ENCODE measurements around the gene CTNNBL1.

The CTNNBL1 gene

DNA sequence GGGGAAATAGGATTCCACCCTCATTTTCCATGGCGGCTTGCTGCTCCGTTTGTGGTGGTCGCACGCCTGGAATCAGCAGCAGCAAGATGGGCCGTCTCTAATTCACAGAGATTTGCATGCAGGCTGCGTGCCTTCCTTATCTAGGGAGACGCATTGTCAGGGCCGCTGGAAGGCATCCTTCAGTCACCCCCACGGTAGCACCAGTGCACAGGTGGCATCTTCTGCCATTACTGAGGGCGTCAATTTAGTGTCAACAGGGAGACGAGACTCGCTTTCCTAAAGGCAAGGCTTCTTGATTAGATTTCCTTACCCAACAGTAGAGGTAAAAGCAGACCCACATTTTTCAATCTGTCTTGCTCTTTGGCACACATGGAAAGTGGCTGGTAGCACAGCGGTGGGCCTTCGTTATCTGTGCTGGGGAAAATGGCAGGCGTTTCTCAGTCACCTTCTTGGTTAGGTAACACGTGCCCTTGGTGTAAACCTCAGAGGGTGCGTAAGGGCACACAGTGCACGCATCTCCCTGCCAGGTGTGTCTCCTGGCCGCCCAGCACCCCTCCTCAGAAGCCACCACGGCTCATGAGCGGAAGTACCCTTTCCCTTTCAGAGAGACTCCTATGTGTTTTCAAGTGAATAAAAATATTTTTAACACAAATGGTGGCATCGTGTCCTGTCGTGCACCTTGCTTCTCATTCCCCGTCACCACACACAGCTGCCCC lies 181.8 kb downstream of the CTNNBL1 start:
- no peak for DNase-seq (ENCODE audit: low read depth in 4 of 4, low spot score in 1 of 4)

DNA sequence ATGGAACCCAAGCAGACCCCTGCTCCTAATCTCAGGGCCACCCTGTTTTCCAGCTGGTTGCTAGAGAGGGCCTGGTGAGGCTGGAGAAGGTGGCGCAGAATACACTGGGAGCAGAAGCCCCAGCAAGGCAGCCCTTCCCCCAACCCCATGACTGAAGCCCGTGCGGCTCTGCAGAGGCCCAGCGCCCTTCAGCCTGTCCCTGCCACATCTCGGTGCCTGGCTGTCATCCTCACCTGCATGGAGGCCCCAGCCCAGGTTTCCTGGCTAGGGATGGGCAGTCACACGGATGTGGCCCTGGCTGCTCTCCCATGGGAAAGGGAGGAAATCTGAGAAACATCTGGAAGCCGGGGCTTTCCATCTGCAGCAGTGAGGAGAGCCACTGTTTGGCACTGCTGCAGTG lies 183.0 kb downstream of the CTNNBL1 start:
- DNase-seq (ENCODE audit: low read depth in 4 of 4, low spot score in 1 of 4): no peak

DNA sequence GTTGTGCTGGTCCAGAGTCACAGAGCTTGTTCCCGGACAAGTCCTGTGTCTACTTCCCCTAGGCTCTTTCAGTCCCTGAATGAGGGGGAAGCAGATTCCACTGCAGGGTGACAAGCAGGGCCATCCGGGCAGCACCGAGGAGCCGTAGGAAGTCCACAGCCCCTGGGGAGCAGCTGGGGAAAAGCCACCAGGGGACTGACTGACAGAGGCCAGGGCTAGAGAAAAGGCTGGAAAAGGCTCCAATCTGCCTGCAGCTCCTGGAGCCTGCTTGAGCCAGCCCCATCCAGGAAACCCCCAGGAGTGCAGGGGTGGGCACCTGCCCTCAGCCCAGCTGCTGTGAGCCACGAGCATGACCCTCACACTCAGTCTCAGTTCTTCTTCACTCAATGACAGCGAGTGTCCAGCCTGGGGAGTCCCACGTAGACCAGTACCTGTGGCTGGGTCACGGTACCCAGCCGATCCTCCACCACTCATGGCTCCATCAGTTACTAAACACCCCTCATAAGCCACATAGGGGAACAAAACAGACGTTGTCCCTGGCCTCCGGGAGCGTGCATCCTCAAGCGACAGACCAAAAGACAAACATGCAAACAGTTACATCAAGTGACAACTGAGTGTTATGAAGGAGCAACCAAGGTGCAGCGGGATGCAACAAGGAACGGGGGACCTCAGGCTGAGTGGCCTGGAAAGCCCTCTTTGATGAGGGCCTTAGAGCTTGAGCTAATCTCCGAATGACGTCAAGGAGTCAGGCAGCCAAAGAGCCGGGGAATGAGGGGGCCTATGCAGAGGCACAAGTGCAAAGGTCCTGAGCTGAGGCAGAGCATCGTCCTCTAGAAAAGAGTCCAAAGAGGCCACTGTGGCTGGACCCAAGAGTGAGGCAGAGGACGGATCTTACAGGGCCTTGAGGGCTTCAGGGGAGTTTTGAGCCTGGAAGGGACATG lies 184.3 kb downstream of the CTNNBL1 start:
- DNase-seq (ENCODE audit: low read depth in 4 of 4, low spot score in 1 of 4): no peak

DNA sequence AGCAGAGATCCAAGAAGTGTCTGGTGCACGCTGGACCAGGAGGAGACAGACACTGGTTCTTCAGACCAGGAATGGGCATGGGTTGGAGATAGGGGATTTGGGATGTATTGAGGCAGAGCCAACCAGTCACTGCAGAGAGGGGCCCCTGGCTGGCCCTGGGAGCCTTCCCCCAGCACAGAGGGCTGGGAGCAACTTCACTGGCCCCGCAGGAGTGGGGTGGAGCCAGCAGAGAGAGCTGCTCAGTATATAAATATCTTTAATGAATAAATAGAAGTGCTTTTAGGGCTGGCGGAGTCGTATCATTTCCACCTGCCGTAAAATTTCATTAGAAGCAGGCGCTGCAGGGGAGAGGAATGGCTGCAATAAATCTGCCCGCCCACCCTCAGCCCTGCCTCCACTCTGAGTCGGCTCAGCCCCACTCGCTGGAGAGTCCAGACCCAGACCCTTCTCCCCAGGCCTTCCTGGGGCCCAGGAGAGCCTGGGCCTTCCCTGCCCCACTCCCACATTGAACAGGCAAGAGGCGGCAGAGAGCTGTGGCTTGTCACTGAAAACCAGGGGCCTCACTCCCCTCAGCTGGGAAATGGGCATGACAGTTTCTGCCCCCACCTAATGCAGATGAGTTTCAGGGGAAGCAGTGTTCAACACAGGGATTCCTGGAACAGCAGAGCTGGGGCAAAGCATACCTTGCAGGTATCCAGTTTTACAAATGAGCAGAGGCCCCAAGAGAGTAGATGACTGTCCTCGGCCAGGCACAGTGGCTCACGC lies 185.2 kb downstream of the CTNNBL1 start:
- no peak for DNase-seq (ENCODE audit: low read depth in 4 of 4, low spot score in 1 of 4)

DNA sequence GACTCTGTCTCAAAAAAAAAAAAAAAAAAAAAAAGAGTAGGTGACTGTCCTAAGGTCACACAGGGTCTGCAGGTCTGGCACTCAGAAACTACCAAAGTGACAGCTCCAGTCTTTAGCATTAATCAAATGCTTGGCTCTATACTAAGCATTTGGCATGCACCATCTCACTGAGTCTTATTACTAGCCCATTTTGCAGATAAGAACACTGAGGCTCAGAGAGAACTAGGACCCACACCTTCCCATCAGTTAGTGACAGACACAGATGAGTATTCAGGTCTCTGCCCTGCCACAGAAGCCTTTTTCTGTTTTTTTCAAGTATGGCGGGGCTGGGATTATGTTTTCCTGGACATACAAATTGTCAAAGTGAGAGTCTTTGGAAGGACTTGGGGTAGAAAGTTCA lies 186.0 kb downstream of the CTNNBL1 start:
- DNase-seq (ENCODE audit: low read depth in 4 of 4, low spot score in 1 of 4): no peak

DNA sequence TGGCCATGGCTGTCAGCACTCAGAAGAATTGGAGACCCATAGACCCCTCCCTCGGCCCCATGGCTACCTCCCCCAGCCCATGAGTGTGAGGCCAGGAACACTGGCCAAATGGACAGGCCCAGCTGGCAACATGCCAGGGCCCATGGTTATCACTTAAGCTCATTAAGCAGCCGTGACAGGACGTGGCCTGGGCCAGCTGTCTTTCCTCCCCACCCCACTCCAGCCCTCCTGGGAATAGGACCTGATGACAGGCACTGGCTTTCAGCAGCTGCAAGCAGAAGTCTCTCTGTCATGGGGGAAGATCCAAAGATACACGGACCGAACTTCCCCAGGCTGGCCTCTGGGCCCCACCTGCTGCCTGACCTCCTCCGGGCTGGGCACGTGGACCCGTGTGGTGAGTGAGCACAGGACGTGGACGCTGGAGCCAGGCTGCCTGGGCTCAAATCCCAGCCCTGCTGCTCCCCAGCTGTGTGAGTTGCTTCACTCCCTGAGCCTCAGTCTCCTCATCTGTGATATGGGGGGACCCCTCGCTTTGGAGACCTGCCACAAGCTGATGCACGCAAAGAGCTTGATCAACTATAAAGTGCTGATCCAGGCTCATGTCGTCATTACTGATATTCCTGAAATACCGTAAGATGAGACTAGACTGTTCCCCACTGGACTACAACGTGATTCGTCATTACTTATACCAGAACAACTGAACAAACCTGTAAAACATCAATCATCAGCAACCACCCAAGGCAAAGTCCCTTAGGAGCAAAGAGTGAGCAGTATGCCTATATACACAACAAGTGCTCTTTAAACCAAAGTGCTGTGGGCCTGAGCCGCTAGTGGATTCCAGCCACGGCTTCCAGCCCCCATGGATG lies 187.1 kb downstream of the CTNNBL1 start:
- DNase-seq (ENCODE audit: low read depth in 4 of 4, low spot score in 1 of 4): no peak

DNA sequence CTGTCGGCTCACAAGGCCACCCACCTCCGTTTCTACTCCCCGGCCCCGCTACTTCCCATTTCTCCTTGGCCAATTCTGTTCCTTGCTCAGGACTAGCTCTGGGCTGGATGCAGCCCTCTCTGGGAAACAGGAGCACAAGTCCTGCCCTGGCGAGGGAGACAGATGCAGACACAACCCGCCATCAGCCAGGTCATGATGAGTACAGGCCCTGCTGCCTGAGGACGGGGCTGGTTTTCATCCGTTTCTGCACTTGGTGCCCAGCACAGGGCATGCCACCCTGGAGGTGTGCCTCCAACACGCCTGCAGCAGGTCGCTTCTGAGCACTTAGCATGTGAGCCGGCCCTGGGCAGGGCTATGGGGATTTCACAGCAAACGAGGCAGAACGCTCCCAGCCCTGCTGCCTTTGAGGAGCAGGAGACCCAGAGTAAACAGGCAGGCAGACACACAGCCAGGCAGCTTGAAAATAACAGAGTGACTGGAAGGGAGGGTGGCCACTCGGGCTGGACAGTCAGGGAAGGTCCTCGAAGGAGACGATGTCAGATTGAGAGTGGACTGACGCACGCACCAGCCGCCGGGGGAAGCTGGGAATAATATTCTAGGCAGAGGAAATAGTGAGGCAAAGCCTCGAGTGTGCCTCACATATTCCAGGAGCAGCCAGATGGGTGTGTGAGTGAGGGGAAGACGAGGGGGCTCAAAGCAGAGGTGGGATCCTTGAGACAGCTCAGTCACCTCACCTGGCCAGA lies 187.9 kb downstream of the CTNNBL1 start:
- no peak for DNase-seq (ENCODE audit: low read depth in 4 of 4, low spot score in 1 of 4)

DNA sequence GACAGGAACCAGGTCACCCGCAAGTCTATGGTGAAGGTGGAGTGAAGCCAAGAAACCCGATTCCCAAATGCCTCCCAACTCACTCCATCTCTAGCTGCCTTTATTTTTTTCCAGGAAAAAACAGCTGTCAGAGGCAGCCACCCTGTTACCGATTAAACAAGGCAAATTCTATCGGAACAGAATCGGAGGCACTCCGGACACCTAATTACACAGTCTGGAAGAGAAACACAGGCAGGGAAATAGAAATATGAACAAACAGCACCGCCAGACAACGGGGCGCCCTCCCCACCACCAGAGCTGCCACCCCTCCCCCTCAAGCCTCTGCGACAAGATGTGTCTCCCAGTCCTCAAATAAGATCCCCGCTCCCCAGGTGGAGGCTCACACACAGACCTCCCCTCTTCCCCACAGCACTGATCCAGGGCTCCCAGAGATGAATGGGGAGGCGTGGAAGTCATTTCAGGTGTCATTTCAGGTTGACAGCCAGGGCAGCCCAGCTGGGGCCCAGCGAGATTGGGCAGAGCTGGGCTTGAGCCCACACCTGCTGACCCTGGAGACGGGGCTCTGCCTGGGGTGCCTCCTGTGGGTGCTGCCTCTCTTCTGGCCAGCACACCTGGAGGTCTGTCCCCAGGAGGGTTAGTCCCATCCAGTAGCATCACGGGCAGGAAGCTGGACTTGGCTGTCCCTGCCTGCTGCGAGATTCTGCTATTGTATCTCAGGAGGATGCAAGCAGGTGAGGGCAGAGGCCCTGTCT lies 189.3 kb downstream of the CTNNBL1 start:
- no peak for DNase-seq (ENCODE audit: low read depth in 4 of 4, low spot score in 1 of 4)

DNA sequence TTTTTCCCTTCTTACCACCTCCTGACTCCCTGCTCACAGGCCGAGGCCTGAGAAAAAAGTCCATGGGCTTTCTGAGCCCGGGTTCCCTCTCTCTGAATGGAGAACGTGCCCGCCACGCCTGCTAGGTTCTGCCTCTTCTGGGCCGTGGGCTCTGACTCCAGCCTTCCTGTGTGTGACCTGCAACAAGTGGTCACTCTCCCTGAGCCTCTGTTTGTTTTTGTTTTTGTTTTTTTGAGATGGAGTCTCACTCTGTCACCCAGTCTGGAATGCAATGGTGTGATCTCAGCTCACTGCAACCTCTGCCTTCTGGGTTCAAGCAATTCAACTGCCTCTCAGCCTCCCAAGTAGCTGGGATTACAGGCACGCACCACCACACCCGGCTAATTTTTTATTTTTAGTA lies 191.2 kb downstream of the CTNNBL1 start:
- no peak for DNase-seq (ENCODE audit: low read depth in 4 of 4, low spot score in 1 of 4)

DNA sequence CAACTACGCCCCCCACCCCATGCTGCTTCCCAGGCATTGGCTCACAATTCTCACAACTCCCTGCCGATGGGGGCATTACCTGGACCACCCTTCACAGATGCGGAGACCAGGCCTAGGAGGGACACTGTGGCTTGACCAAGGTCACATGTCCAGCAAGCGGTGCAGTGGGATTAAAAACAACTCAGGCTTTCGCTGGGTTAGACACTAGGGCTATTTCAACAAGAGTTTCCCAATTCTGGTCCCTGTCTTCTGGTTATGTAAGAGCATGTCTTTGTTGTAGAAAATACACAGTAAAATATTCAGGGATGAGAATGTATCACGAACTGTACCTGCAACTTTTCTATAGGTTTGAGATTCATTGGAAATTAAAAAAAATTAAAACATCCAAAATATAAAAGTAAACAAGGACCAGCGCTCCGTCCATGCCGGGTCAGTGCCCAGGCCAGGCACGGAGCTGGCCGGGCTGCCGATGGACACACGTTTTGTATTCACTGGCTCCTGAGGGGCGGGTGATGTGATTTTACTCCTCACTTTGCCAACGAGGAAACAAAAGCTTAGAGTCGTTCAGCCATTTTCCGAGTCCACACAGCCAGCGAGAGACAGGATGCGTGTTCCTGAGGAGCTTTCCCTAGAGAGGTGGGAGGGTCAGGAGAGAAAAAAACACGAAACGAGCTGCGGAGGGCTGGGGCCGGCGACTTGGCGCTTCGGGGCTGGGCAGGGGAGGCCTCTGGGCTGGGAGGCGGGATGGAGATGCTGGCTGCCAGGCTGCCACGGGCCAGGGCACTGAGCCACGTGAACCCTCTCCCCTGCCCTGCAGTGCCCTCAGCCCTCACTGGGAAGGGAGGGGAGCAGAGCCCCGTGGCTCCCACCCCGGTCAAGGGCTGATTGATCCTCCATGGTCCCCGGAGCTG lies 192.0 kb downstream of the CTNNBL1 start:
- DNase-seq (ENCODE audit: low read depth in 4 of 4, low spot score in 1 of 4): no peak

DNA sequence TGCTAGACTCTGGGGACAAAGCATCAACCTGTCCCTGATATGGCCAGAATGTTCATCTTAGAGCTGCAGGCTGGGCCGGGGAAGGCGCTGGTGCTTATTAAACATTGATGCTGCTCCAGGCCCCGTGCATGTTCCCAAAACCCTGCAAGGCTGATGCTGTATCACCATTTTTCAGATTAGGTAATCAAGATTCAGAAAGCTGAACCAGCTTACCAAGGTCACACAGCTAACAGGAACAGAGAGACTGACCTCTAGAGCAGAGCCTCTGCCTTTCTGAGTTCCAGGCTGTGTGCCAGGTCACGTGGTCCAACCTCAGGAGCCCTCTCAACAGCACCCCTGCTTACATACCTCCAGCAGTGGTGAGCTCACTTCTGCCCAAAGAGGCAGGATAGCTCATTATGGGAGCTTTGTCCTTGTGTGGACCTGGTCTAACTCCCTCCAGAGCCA lies 193.0 kb downstream of the CTNNBL1 start:
- DNase-seq (ENCODE audit: low read depth in 4 of 4, low spot score in 1 of 4): no peak

DNA sequence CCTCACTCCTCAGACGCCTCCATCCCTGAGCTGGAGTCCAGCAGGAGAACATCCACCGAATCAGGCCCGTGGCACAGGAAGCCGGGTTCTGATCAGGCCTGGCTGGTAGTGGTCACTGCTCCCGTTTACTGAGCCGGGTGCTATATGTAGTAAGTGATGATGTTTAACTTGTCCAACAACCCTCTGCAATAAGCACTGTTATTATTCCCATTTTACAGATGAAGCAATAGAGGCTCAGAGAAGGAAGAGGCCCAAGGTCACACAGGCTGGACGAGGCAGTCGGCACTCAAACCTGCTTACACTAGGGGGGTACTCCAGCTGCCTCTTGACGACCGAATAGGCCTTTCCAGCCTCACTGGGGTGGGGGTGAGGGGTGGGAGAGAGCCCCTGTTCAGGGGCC lies 194.8 kb downstream of the CTNNBL1 start:
- no peak for DNase-seq (ENCODE audit: low read depth in 4 of 4, low spot score in 1 of 4)

DNA sequence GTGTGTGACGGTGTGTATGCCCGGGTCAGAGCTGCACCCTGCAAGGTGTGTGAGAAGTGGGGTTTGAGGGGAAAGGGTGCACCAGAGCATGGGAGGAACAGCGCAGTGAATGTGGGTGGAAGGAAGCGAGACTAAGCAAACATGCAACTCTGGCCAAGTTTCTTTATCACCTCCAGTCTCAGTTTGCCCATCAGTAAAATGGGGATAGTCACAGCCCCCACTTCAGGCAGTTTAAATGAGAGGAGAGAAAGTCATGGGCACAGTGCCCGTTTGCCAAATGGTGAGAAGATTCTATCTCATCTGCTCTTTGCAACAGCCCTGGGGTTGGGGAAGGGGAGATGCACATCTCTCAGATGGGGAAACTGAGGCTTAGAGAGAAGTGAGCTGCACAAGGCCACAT lies 196.3 kb downstream of the CTNNBL1 start:
- DNase-seq (ENCODE audit: low read depth in 4 of 4, low spot score in 1 of 4): no peak

DNA sequence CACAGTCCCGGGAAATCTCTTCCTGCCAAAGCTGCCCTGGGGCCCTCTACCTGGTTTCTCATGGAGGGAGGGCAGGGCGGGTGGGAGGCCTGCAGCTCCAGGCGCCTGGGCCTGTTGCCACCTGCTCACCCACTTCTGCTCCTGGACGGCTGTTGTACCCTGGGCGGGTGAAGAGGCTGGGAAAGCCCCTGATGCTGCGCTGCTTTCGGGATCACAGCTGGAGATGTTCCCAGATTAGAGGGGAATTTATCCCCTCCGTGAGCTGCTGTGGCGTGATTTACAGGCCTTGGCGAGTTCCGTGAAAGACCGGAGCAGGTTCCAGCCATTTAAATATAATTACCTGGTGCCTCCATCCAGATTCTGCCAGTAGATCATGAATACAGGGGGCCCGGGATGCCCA lies 196.8 kb downstream of the CTNNBL1 start:
- no peak for DNase-seq (ENCODE audit: low read depth in 4 of 4, low spot score in 1 of 4)

DNA sequence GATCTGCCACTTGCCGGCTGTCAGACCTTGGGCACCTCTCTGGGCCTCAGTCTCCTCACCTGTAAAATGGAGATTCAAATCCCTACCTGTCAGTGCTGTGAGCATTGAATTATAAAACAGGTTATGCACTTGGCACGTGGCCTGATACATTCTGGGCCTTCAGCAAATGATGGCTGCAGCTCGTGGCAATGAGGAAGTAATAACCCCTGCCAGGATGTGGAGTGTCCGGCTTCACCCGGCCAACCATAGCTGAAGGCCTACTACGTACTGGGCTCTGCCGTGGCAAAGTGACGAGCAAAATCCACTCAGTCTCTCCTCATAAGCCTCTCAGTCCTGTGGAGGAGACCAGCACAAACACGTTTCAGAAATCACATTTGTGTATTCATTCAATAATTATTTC lies 198.2 kb downstream of the CTNNBL1 start:
- DNase-seq (ENCODE audit: low read depth in 4 of 4, low spot score in 1 of 4): no peak

DNA sequence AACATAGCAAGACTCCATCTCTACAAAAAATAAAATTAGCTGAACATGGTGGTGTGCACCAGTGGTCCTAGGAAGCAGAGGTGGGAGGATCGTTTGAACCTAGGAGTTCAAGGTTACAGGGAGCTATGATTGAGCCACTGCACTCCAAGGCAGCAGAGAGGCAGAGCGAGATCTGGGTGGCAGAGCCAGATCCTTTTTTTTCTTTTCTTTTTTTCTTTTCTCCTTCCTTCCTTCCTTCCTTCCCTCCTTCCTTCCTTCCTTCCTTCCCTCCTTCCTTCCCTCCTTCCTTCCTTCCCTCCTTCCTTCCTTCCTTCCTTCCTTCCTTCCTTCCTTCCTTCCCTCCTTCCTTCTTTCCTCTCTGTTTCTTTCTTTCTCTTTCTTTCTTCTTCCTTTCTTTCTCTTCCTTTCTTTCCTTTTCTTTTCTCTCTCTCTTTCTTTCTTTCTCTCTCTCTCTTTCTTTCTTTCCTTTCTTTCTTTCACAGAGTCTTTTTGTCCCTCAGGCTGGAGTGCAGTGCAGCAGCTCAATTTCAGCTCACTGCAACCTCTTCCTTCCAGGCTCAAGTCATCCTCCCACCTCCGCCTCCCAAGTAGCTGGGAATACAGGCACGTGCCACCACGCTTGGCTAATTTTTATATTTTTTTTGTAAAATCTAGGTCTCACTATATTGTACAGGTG lies 199.9 kb downstream of the CTNNBL1 start:
- DNase-seq (ENCODE audit: low read depth in 4 of 4, low spot score in 1 of 4): no peak

DNA sequence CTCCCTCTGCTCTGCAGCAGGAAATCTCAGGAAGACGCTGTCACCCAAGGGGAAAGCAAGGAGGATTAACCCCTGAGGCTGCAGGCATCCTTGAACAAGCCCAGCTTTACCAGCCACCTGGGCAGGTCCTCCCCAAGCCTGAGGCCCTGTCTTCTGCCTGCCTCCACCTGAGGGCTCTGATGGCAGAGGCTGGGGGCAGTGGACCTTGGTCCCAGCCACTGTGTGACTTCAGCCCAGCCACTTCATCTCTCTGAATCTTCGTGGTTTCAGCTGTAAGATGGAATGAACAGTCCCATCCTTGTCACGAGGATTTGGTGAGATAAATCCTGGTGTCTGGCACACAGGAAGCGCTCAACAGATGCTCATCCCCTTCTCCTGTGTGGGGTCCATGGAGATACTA lies 200.6 kb downstream of the CTNNBL1 start:
- no peak for DNase-seq (ENCODE audit: low read depth in 4 of 4, low spot score in 1 of 4)

DNA sequence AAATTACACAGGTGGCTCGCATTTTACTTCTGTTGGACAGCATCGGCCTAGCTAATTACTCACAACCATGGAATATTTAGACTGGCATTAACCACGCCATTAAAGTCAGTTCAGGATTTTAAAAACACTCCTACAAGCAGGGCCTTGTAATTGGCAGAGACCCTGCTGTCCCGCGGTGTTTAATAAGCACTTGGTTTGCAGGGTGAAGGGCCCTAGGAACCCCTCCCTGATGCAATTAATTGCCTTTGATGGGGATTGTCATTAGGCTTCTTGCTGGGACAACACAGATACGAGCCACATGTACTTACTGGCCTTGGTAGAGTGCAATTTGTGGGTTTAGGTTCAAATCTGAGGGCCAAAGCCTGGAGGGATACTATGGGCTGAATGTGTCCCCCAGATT lies 201.3 kb downstream of the CTNNBL1 start:
- no peak for DNase-seq (ENCODE audit: low read depth in 4 of 4, low spot score in 1 of 4)

All from stimulated activated CD4-positive, alpha-beta T cell treated with anti-CD3 and anti-CD28 coated beads, Interleukin-1b, Interleukin-23, amount 100 ng/mL, for 24 hours (primary cell).